HFF-Myc (cell line): ENCODE data around the gene PNMT.

Experiments
- DNase-seq: peaks from one replicate; pipeline ENCODE4 v3.0.0-alpha.2; 2011; ENCODE audit warnings: low read depth; ENCODE audit errors: extremely low read depth
- H3K4me3 ChIP-seq: replicated peaks from 2 replicates; pipeline ENCODE4 v1.5.1; 2011; ENCODE audit warnings: low read depth, mild to moderate bottlenecking, control low read depth, low read length
- CTCF ChIP-seq: IDR thresholded peaks from 2 replicates; pipeline ENCODE4 v1.5.1; 2012; ENCODE audit warnings: mild to moderate bottlenecking, low read depth, low read length, control low read depth; ENCODE audit errors: missing control alignments

Gene PNMT

GRCh38 chr17:39715375-39716072 lies 47.3 kb downstream of the PNMT start:
- DNase-seq, result no peak
- no peak for TF ChIP-seq CTCF
- no peak overlapping the region for H3K4me3 ChIP-seq

GRCh38 chr17:39716073-39716818 lies 48.0 kb downstream of the PNMT start:
- TF ChIP-seq CTCF, result no peak
- H3K4me3 ChIP-seq, result no peak overlapping the region
- no peak for DNase-seq

- no peak for TF ChIP-seq CTCF
- no peak overlapping the region for H3K4me3 ChIP-seq
- no peak for DNase-seq
Measured at GRCh38 chr17:39716879-39717536, 48.8 kb downstream of the PNMT start.

GRCh38 chr17:39717660-39718059 lies 49.4 kb downstream of the PNMT start:
- no peak for DNase-seq
- no peak for TF ChIP-seq CTCF
- H3K4me3 ChIP-seq, result no peak overlapping the region

GRCh38 chr17:39719563-39720355 lies 51.5 kb downstream of the PNMT start:
- DNase-seq, result no peak
- H3K4me3 ChIP-seq, result no peak overlapping the region
- TF ChIP-seq CTCF, result no peak
